ENCODE data around the gene NFX1. TPM values are rescaled to one million over a fixed set of nuclear protein-coding genes. Genes with fewer than 3 reads are reported as not detected.
"Not testable (repeated sequence)": the region's sequence is repeated elsewhere in the genome, so short reads cannot be mapped to it uniquely, and the experiment has no call there.

The NFX1 gene
- total RNA-seq, 2 experiments from 2014 or later, result 46.3 to 48.1 TPM

GRCh38 chr9:33380390-33381094, 90.2 kb downstream of the NFX1 start:
- ATAC-seq (no peak), DNase-seq (no peak)
- Mint-ChIP-seq H3K27ac (no peak overlapping the region), H3K27me3 (no peaks in the 10 kb centered on the region), H3K9me3 (ENCODE audit: low read depth) (no peaks in the 10 kb centered on the region), H3K4me3 (no peak overlapping the region), H3K4me1 (no peaks in the 10 kb centered on the region), H3K36me3 (no peaks in the 10 kb centered on the region)
- CTCF ChIA-PET, result no interaction called here

DNA sequence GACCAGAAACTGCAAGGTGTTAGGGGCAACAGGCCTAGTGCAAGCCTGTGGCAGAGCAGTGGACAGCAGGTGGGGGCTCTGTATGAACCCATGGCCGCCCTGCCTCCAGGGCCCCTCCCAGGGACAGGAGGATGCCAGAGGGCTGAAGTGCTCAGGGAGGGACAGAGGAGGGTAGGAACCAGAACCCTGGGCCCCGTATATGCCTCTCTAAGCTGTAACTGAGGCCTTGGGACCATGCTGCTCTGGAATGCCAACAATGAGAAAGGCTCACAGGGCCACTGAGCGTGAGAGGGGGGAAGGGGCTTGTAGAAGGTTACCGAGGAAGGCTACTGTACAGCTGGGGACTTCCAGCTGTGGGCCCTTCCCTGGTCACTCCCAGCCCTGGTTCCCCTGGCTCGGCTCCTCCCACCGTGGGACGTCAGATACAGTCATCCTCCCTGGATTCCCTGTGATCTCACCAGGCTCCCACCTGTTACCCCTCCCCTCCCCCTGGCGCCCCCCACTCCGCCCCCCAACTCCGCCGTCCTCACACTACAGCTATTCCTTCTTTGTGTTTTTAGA, 91.0 kb downstream of the NFX1 start:
- Mint-ChIP-seq H3K4me1 (no peaks in the 10 kb centered on the region), H3K36me3 (no peaks in the 10 kb centered on the region), H3K4me3 (no peak overlapping the region), H3K27ac (no peak overlapping the region), H3K27me3 (no peaks in the 10 kb centered on the region), H3K9me3 (ENCODE audit: low read depth) (no peaks in the 10 kb centered on the region)
- CTCF ChIA-PET, result interaction anchor here (0.5 kb wide), 1 partner anchor 432 kb away, joined by 3 read pairs; no protein-coding TSS in a partner anchor
- ATAC-seq, result no peak
- no peak for DNase-seq

GRCh38 chr9:33382397-33382796, 92.1 kb downstream of the NFX1 start:
- DNase-seq; CTCF ChIA-PET; H3K9me3 Mint-ChIP-seq (ENCODE audit: low read depth); ATAC-seq; H3K4me1 Mint-ChIP-seq; H3K27me3 Mint-ChIP-seq; H3K4me3 Mint-ChIP-seq; H3K27ac Mint-ChIP-seq; H3K36me3 Mint-ChIP-seq: not testable (repeated sequence)

GRCh38 chr9:33383396-33383795, 93.1 kb downstream of the NFX1 start:
- H3K27me3 Mint-ChIP-seq; H3K27ac Mint-ChIP-seq; ATAC-seq; H3K36me3 Mint-ChIP-seq; DNase-seq; H3K9me3 Mint-ChIP-seq (ENCODE audit: low read depth); CTCF ChIA-PET; H3K4me3 Mint-ChIP-seq; H3K4me1 Mint-ChIP-seq: not testable (repeated sequence)

DNA sequence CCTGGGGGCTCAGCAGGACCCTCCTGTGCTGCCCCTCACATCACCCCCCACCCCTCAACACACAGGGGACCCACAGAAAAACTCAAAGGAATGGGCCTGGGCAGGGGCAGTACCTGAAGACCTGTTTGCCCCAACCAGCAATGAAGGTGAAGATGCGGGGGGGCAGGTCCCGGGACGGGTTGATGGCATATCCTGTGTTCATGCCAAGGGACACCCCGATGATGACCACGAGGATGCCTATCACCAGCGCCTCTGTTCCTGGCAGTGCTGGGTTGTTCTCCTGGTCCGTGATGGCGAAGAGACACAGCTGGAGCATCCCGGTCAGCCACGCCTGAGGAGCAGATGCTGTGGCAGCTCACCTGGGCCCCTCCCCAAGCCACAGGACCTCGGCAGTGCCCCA, 95.2 kb downstream of the NFX1 start:
- H3K36me3 Mint-ChIP-seq; H3K9me3 Mint-ChIP-seq (ENCODE audit: low read depth); H3K4me3 Mint-ChIP-seq; DNase-seq; H3K4me1 Mint-ChIP-seq; ATAC-seq; H3K27me3 Mint-ChIP-seq; CTCF ChIA-PET; H3K27ac Mint-ChIP-seq: not testable (repeated sequence)

- H3K4me3 Mint-ChIP-seq; H3K27me3 Mint-ChIP-seq; H3K27ac Mint-ChIP-seq; H3K4me1 Mint-ChIP-seq; H3K36me3 Mint-ChIP-seq; H3K9me3 Mint-ChIP-seq (ENCODE audit: low read depth); ATAC-seq; CTCF ChIA-PET; DNase-seq: not testable (repeated sequence)
Observed at GRCh38 chr9:33385979-33386640, 95.8 kb downstream of the NFX1 start.

GRCh38 chr9:33386641-33386996, 96.3 kb downstream of the NFX1 start:
- H3K27me3 Mint-ChIP-seq; H3K36me3 Mint-ChIP-seq; H3K27ac Mint-ChIP-seq; CTCF ChIA-PET; H3K4me3 Mint-ChIP-seq; H3K9me3 Mint-ChIP-seq (ENCODE audit: low read depth); ATAC-seq; DNase-seq; H3K4me1 Mint-ChIP-seq: not testable (repeated sequence)

DNA sequence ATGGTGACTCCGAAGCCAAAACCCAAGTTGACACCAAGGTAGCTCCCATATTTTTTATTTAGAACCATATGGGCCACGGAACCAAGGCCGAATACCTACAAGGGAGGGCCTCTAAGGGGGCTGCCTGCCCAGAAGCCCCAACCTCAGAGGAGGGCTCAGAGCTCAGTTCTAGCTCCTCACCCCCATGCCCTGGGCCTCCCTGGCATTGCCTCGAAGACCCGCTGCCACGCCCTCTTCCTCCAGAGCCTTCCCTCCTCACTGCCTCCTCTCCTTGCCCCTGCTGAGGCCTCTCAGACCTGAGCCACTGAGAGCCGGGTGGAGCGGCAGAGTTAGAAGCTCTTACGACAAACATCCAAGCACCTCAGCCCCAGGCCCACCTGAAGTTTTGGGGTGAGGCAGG, 96.7 kb downstream of the NFX1 start:
- DNase-seq; H3K27ac Mint-ChIP-seq; H3K27me3 Mint-ChIP-seq; CTCF ChIA-PET; H3K4me3 Mint-ChIP-seq; H3K9me3 Mint-ChIP-seq (ENCODE audit: low read depth); ATAC-seq; H3K36me3 Mint-ChIP-seq; H3K4me1 Mint-ChIP-seq: not testable (repeated sequence)

- Mint-ChIP-seq H3K36me3 (no peaks in the 10 kb centered on the region), H3K4me1 (no peaks in the 10 kb centered on the region), H3K27me3 (peaks cover 3% of the 10 kb centered on the region), H3K9me3 (ENCODE audit: low read depth) (no peaks in the 10 kb centered on the region), H3K27ac (no peak overlapping the region), H3K4me3 (no peak overlapping the region)
- no peak for DNase-seq
- CTCF ChIA-PET, result interaction anchor here (1.2 kb wide), 1 partner anchor 78 kb away, joined by 3 read pairs; no protein-coding TSS in a partner anchor
- ATAC-seq, result no peak
Observed at GRCh38 chr9:33388110-33388994, 98.0 kb downstream of the NFX1 start.

DNA sequence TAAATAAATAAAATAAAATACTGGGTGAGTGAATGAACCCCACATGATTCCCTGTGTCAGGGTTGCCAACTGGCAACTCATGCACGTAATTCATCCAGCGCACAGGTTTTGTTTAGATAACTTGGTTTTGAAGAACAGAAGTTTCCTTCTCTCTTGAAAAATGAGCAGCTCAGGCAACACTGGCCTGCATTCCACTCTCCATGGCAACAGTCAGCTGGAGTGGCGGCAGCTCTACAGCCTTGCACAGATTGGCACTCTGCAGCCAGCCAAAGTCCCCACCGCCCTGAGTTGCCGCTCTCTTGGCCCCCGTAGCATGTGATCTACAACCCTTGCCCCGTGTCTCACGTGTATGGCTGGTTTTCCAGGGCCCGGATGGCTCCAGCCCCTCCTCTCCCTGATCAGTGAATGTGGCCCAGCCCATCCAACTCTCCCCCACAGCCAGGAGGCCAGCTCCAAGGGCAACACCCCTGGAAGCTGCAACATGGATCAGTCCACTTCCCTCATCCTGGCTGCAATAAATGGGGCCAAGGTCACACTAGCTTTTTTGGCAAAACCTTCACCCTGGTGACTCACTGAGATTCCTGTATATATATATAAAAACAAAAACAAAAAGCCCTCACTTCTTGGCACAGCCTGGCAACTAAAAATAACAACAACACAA, 100.9 kb downstream of the NFX1 start:
- H3K27me3 Mint-ChIP-seq; H3K36me3 Mint-ChIP-seq; H3K4me1 Mint-ChIP-seq; H3K27ac Mint-ChIP-seq; DNase-seq; H3K9me3 Mint-ChIP-seq (ENCODE audit: low read depth); ATAC-seq; H3K4me3 Mint-ChIP-seq: not testable (repeated sequence)
- CTCF ChIA-PET, result interaction anchor here (0.7 kb wide), 1 partner anchor 19 kb away, joined by 3 read pairs; no protein-coding TSS in a partner anchor

DNA sequence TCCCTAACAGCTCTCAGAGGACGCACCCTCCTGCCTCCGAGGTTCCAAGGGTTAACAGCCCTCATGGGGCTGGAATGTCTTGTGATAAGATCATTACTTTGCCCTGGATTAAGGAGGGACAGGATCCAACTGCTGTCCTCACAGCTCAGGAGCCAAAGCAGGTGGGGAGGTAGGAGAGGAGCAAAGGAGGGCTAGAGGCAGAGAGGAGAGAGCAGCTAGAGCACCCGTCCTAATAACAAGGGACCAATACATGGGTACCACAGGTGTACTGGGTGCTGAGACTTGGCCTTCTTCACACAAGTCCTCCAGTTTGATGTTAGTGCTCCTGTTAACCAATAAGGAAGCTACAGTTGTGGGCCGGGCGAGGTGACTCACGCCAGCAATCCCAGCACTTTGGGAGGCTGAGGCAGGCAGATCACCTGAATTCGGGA, 102.3 kb downstream of the NFX1 start:
- H3K9me3 Mint-ChIP-seq (ENCODE audit: low read depth); H3K27me3 Mint-ChIP-seq; ATAC-seq; H3K36me3 Mint-ChIP-seq; H3K27ac Mint-ChIP-seq; H3K4me1 Mint-ChIP-seq; H3K4me3 Mint-ChIP-seq; DNase-seq: not testable (repeated sequence)
- CTCF ChIA-PET, result interaction anchor here (1.2 to 1.3 kb wide), 2 partner anchors 18 to 64 kb away, joined by 3 to 4 read pairs; no protein-coding TSS in a partner anchor

DNA sequence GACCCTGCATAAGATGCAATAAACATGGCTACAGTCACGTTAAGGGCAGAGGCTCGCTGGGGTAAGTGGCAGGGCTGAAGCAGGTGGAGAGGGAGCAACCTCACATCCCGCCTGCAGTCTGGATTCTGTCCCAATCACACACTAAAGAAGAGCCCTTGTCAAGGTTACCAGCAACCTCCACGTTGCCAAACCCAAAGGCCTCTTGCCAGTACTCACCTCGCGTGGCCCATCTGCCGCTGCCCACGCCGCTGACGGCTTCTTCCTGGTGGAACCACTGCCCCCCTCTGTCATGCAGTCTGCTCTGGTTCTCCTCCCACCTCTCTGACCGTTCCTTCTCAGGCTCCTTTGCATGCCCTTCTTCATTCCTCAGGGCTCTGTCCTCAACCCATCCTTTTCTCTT, 103.3 kb downstream of the NFX1 start:
- no peak for ATAC-seq
- Mint-ChIP-seq H3K27ac (no peak overlapping the region), H3K36me3 (no peaks in the 10 kb centered on the region), H3K27me3 (peaks cover 6% of the 10 kb centered on the region), H3K4me3 (no peak overlapping the region), H3K4me1 (no peaks in the 10 kb centered on the region), H3K9me3 (ENCODE audit: low read depth) (no peaks in the 10 kb centered on the region)
- CTCF ChIA-PET, result interaction anchor here (1.2 to 1.3 kb wide), 2 partner anchors 19 to 65 kb away, joined by 3 to 4 read pairs; no protein-coding TSS in a partner anchor
- no peak for DNase-seq

- H3K36me3 Mint-ChIP-seq; CTCF ChIA-PET; H3K9me3 Mint-ChIP-seq (ENCODE audit: low read depth); H3K4me3 Mint-ChIP-seq; H3K27ac Mint-ChIP-seq; H3K4me1 Mint-ChIP-seq; DNase-seq; ATAC-seq; H3K27me3 Mint-ChIP-seq: not testable (repeated sequence)
Observed at GRCh38 chr9:33393986-33394385, 103.7 kb downstream of the NFX1 start.

Data from activated CD8-positive, alpha-beta memory T cell treated with anti-CD3 and anti-CD28 coated beads, Interleukin-2, amount 10 ng/mL, durations not matched to agents 7 days and 5 days (primary cell).